ENCODE data around the gene SYNE1.
"Not testable (repeated sequence)": the region's sequence is repeated elsewhere in the genome, so short reads cannot be mapped to it uniquely, and the experiment has no call there.

The SYNE1 gene

GRCh38 chr6:152341596-152341995 lies 295.6 kb downstream of the SYNE1 start:
- no peak overlapping the region for H3K4me3 ChIP-seq (ENCODE audit: low read length)
- DNase-seq (ENCODE audit: low read depth) = no peak
- no peak for TF ChIP-seq CTCF (conservative IDR thresholded peaks at IDR 0.05; ENCODE audit: low read depth, low read length)

GRCh38 chr6:152338335-152339125 lies 298.6 kb downstream of the SYNE1 start:
- H3K4me3 ChIP-seq (ENCODE audit: low read length) = no peak overlapping the region
- TF ChIP-seq CTCF (conservative IDR thresholded peaks at IDR 0.05; ENCODE audit: low read depth, low read length) = peak; percentile 90
- DNase-seq (ENCODE audit: low read depth) = no peak

- DNase-seq (ENCODE audit: low read depth) = no peak
- no peak overlapping the region for H3K4me3 ChIP-seq (ENCODE audit: low read length)
- TF ChIP-seq CTCF (conservative IDR thresholded peaks at IDR 0.05; ENCODE audit: low read depth, low read length) = no peak
These were observed 302.6 kb downstream of the SYNE1 start for GRCh38 chr6:152334555-152334954.

GRCh38 chr6:152330961-152331360 lies 306.2 kb downstream of the SYNE1 start:
- H3K4me3 ChIP-seq (ENCODE audit: low read length) = no peak overlapping the region
- no peak for TF ChIP-seq CTCF (conservative IDR thresholded peaks at IDR 0.05; ENCODE audit: low read depth, low read length)
- DNase-seq (ENCODE audit: low read depth) = no peak

GRCh38 chr6:152329638-152330448 lies 307.3 kb downstream of the SYNE1 start:
- DNase-seq (ENCODE audit: low read depth) = no peak
- H3K4me3 ChIP-seq (ENCODE audit: low read length) = no peak overlapping the region
- TF ChIP-seq CTCF (conservative IDR thresholded peaks at IDR 0.05; ENCODE audit: low read depth, low read length) = no peak

- H3K4me3 ChIP-seq (ENCODE audit: low read length); DNase-seq (ENCODE audit: low read depth): not testable (repeated sequence)
These were observed 309.0 kb downstream of the SYNE1 start for GRCh38 chr6:152328200-152328599.

GRCh38 chr6:152323376-152323775 lies 313.8 kb downstream of the SYNE1 start:
- no peak overlapping the region for H3K4me3 ChIP-seq (ENCODE audit: low read length)
- no peak for TF ChIP-seq CTCF (conservative IDR thresholded peaks at IDR 0.05; ENCODE audit: low read depth, low read length)
- no peak for DNase-seq (ENCODE audit: low read depth)

Measured in retinal pigment epithelial cell (primary cell).